MCF 10A (cell line): Measurements from ENCODE around the gene ADAMTS18. TPM values are rescaled to one million over a fixed set of nuclear protein-coding genes. Genes with fewer than 3 reads are reported as not detected.

Experiments used
- BruUV-seq: library from RNA; stranded (reverse); fragments of 400-500 nt; replicated peaks from 2 replicates; lab custom pipeline; 2021; lab: Mats Ljungman, UMichigan
- CTCF ChIA-PET: fragments of 300-600 bp; sonication (Branson Sonifier 250); formaldehyde crosslinking; extraction: SDS; loops from one replicate; lab custom pipeline; 2021; ENCODE audit warnings: antibody characterized with exemption, inconsistent platforms; lab: Yijun Ruan, JAX
- POLR2A ChIA-PET: fragments of 300-600, 350-650 bp; sonication (Branson Sonifier 250); formaldehyde crosslinking; extraction: SDS; loops from one replicate; lab custom pipeline; 2020; ENCODE audit warnings: antibody characterized with exemption, inconsistent platforms; lab: Yijun Ruan, JAX
- DNase-seq: peaks from one replicate; pipeline ENCODE4 v3.0.0-alpha.2; 2018; ENCODE audit not compliant: unreplicated experiment
- H3K27ac Mint-ChIP-seq: one replicate; pipeline ENCODE4 v1.8.0; 2022; ENCODE audit warnings: mild to moderate bottlenecking, low read depth, mixed read lengths; ENCODE audit not compliant: unreplicated experiment
- H3K27me3 Mint-ChIP-seq: one replicate; pipeline ENCODE4 v1.8.0; 2022; ENCODE audit warnings: mixed read lengths; ENCODE audit not compliant: insufficient read depth, unreplicated experiment
- H3K36me3 Mint-ChIP-seq: one replicate; pipeline ENCODE4 v1.8.0; 2022; ENCODE audit warnings: mild to moderate bottlenecking, moderate library complexity, mixed read lengths; ENCODE audit not compliant: insufficient read depth, unreplicated experiment
- H3K4me1 Mint-ChIP-seq: one replicate; pipeline ENCODE4 v1.8.0; 2022; ENCODE audit warnings: mixed read lengths; ENCODE audit not compliant: insufficient read depth, unreplicated experiment
- H3K4me3 Mint-ChIP-seq: one replicate; pipeline ENCODE4 v1.8.0; 2022; ENCODE audit warnings: mild to moderate bottlenecking, moderate library complexity, mixed read lengths; ENCODE audit not compliant: unreplicated experiment
- H3K9me3 Mint-ChIP-seq: one replicate; pipeline ENCODE4 v1.8.0; 2022; ENCODE audit warnings: mixed read lengths; ENCODE audit not compliant: unreplicated experiment
- intact Hi-C: fragments of 100-400 bp; cut with micrococcal nuclease; formaldehyde crosslinking; loops from 2 replicates; pipeline ENCODE4 v1.14.1; 2022
- total RNA-seq: library from RNA; stranded (reverse); gene quantifications from 2 replicates; pipeline ENCODE4 v1.2.3, GENCODE V29; 2022
- TF ChIP-seq, protein P1 (sequence below): fragments of 200-600 bp; IDR thresholded peaks from one replicate; pipeline ENCODE4 v1.8.0; 2022; ENCODE audit warnings: antibody characterized with exemption, mild to moderate bottlenecking; ENCODE audit not compliant: unreplicated experiment

ADAMTS18 gene
- total RNA-seq, 1 experiment from 2014 or later: not detected

DNA sequence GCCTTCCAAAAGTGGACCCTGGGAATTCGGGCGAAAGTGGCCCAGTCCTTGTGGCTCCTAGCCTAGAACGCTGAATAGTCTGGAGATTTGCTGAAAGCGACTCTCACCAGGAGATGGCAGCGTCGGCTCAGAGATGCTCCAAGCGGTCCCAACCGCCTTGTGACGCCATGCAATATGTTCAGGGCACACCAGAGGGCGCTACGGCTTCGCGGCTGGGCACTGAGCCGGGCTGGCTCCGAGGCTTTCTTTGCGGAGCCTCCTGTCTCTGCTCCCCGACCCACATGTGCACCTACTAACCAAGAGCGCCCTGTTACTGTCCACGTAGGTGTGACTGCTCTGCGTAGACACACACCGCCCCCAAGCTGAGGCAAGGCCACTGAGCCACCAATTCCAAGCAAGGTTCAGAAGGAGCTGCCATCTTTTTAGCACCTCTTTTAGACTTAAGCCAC lies 198.7 kb downstream of the ADAMTS18 start:
- POLR2A ChIA-PET: no interaction called here
- Mint-ChIP-seq H3K9me3 (no peaks in the 10 kb centered on the region), H3K27ac (no peak overlapping the region), H3K27me3 (peaks cover 10% of the 10 kb centered on the region), H3K4me3 (no peak overlapping the region), H3K4me1 (peaks cover 8% of the 10 kb centered on the region), H3K36me3 (no peaks in the 10 kb centered on the region)
- TF ChIP-seq, protein P1, sequence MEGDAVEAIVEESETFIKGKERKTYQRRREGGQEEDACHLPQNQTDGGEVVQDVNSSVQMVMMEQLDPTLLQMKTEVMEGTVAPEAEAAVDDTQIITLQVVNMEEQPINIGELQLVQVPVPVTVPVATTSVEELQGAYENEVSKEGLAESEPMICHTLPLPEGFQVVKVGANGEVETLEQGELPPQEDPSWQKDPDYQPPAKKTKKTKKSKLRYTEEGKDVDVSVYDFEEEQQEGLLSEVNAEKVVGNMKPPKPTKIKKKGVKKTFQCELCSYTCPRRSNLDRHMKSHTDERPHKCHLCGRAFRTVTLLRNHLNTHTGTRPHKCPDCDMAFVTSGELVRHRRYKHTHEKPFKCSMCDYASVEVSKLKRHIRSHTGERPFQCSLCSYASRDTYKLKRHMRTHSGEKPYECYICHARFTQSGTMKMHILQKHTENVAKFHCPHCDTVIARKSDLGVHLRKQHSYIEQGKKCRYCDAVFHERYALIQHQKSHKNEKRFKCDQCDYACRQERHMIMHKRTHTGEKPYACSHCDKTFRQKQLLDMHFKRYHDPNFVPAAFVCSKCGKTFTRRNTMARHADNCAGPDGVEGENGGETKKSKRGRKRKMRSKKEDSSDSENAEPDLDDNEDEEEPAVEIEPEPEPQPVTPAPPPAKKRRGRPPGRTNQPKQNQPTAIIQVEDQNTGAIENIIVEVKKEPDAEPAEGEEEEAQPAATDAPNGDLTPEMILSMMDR: peak; percentile 100
- intact Hi-C loops: loop anchor here (1.0 to 5.0 kb wide), 5 partner anchors 140 to 735 kb away; partner anchors contain the start of gene ADAMTS18
- CTCF ChIA-PET: interaction anchor here (0.6 to 14.9 kb wide), 34 partner anchors 8 to 935 kb away, joined by 3 to 486 read pairs (median 5); no protein-coding TSS in a partner anchor
- no TSS peak for BruUV-seq
- peak; percentile 84 for DNase-seq

DNA sequence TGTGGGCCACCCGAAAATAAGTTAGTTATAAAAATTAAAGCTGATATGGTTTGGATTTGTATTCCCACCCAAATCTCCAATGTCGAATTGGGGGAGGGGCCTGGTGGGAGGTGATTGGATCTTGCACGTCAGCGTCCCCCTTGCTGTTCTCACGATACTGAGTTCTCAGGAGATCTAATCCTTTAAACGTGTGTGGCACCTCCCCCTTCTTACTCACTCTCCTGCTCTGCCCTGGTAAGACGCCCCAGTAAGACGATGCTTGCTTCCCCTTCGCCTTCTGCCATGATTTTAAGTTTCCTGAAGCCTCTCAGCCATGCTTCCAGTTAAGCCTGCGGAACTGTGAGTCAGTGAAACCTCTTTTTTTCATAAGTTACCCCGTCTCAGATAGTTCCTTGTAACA lies 200.2 kb downstream of the ADAMTS18 start:
- ChIA-PET POLR2A (interaction anchor here (0.5 kb wide), 1 partner anchor 71 kb away, joined by 3 read pairs; no protein-coding TSS in a partner anchor), CTCF (interaction anchor here (0.6 to 14.9 kb wide), 8 partner anchors 9 to 1254 kb away, joined by 3 to 486 read pairs (median 4); no protein-coding TSS in a partner anchor)
- no peaks in the 10 kb centered on the region for H3K36me3 Mint-ChIP-seq
- H3K27ac Mint-ChIP-seq: no peak overlapping the region
- H3K4me3 Mint-ChIP-seq: no peak overlapping the region
- peaks cover 10% of the 10 kb centered on the region for H3K27me3 Mint-ChIP-seq
- DNase-seq: no peak
- no peaks in the 10 kb centered on the region for H3K9me3 Mint-ChIP-seq
- no TSS peak for BruUV-seq
- peaks cover 8% of the 10 kb centered on the region for H3K4me1 Mint-ChIP-seq
- intact Hi-C loops: loop anchor here (5.0 kb wide), 1 partner anchor 203 kb away; the partner anchor contains the start of gene ADAMTS18
- TF ChIP-seq, protein P1: no peak

DNA sequence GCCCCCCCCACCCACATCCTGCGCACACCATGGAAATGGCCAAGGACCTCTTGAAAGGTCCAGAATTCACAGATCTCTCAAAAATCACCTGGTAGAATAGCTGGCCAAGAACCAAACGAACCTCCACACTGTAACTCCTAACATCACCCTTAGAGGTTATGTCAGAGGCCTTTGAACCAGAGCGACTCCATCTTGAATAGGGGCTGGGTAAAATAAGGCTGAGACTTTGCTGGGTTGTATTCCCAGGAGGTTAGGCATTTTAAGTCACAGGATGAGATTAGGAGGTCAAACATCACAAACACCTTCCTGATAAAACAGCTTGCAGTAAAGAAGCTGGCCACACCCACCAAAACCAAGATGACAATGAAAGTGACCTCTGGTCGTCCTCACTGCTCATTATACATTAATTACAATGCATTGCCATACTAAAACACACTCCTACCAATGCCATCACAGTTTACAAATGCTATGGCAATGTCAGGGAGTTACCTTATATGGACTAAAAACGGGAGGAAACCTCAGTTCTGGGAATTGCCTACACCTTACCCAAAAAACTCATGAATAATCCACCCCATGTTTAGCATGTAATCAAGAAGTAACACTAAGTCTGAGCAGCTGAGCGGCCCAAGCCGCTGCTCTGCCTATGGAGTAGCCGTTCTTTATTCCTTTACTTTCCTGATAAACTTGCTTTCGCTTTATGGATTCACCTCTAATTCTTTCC lies 200.9 kb downstream of the ADAMTS18 start:
- peaks cover 10% of the 10 kb centered on the region for H3K27me3 Mint-ChIP-seq
- POLR2A ChIA-PET: no interaction called here
- TF ChIP-seq, protein P1: no peak
- CTCF ChIA-PET: interaction anchor here (0.6 to 14.9 kb wide), 6 partner anchors 9 to 1254 kb away, joined by 3 to 486 read pairs (median 3); no protein-coding TSS in a partner anchor
- H3K36me3 Mint-ChIP-seq: no peaks in the 10 kb centered on the region
- intact Hi-C loops: no loop called here
- H3K27ac Mint-ChIP-seq: no peak overlapping the region
- H3K9me3 Mint-ChIP-seq: no peaks in the 10 kb centered on the region
- no peak overlapping the region for H3K4me3 Mint-ChIP-seq
- no TSS peak for BruUV-seq
- no peak for DNase-seq
- H3K4me1 Mint-ChIP-seq: peaks cover 8% of the 10 kb centered on the region

Other genes with a start within 250 kb of the ADAMTS18 start
- gene MON1B, start 243.8 kb downstream of the ADAMTS18 start, total RNA-seq: 70.5 and 71.1 TPM in 2 replicates
- gene SYCE1L, start 235.6 kb downstream of the ADAMTS18 start, total RNA-seq: 9.0 and 12.2 TPM in 2 replicates